AG09309 (cell line): ENCODE data around the gene PIK3R5.

Experiments used
- DNase-seq: peaks from one replicate; pipeline ENCODE4 v3.0.0-alpha.2; 2010; ENCODE audit warnings: low read depth
- H3K4me3 ChIP-seq: 2 replicates; pipeline ENCODE4 v1.5.1; 2011; ENCODE audit warnings: mild to moderate bottlenecking, low read depth, low read length, moderate library complexity; ENCODE audit not compliant: control insufficient read depth
- TF ChIP-seq, protein P1 (sequence below): IDR thresholded peaks from 2 replicates; pipeline ENCODE4 v1.5.1; 2011; ENCODE audit warnings: mild to moderate bottlenecking, low read depth, low read length, inconsistent platforms; ENCODE audit not compliant: insufficient read depth, control insufficient read depth; ENCODE audit errors: missing control alignments

The PIK3R5 gene

DNA sequence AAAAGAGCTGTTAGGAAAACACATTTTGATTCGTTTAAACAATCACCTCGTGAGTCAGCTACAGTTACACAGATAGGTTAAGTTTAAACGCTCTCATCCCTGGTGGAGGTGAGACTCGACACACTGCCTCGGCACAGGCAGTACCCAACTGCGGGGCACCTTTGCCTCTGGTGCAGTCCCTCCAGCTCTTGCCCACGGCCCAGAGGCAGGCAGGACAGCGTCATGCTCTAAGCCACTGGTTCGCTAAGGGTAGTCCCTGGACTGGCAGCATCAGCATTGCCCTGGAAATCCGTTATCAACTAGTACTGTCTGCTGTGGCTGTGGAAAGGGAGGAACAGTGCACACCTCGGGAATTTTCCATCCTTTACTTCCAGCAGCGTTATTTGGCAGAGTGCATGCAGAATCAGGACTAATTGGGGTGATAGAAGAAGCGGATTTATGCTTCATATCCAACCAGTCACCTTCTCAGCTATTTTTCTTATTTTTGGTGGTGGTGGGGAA lies 94.4 kb downstream of the PIK3R5 start:
- no peak overlapping the region for H3K4me3 ChIP-seq
- TF ChIP-seq, protein P1, sequence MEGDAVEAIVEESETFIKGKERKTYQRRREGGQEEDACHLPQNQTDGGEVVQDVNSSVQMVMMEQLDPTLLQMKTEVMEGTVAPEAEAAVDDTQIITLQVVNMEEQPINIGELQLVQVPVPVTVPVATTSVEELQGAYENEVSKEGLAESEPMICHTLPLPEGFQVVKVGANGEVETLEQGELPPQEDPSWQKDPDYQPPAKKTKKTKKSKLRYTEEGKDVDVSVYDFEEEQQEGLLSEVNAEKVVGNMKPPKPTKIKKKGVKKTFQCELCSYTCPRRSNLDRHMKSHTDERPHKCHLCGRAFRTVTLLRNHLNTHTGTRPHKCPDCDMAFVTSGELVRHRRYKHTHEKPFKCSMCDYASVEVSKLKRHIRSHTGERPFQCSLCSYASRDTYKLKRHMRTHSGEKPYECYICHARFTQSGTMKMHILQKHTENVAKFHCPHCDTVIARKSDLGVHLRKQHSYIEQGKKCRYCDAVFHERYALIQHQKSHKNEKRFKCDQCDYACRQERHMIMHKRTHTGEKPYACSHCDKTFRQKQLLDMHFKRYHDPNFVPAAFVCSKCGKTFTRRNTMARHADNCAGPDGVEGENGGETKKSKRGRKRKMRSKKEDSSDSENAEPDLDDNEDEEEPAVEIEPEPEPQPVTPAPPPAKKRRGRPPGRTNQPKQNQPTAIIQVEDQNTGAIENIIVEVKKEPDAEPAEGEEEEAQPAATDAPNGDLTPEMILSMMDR: no peak
- DNase-seq: no peak

DNA sequence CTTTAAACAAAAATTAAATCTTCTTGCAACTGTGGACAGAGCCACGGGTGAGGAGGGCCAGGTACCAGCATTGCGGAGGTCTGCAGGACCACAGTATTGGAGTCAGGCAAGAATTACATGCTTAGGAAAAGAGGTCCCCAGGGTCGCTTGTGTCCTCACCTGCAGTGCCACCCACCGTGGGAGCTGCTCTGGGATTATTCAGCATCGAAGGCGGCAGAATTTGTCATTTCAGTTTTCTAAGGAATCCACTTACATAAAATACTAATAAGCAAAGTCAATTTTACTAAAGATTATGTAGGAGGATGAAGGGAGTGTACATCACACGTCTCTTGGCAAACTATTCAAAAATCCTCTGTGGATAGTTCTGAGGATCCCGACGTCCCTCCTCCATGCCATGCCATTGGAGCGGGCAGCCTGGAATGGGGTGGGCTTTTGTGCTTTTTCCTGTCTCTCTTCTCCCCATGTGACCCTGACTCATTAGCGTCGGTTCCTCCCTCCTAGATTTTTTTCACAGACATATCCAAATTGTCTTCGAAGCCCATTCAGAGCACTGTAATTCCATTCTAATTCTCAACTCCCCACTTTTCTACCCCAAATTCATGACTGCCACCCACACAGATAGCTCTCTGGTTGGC lies 95.0 kb downstream of the PIK3R5 start:
- no peak for DNase-seq
- H3K4me3 ChIP-seq: no peak overlapping the region
- TF ChIP-seq, protein P1: no peak

DNA sequence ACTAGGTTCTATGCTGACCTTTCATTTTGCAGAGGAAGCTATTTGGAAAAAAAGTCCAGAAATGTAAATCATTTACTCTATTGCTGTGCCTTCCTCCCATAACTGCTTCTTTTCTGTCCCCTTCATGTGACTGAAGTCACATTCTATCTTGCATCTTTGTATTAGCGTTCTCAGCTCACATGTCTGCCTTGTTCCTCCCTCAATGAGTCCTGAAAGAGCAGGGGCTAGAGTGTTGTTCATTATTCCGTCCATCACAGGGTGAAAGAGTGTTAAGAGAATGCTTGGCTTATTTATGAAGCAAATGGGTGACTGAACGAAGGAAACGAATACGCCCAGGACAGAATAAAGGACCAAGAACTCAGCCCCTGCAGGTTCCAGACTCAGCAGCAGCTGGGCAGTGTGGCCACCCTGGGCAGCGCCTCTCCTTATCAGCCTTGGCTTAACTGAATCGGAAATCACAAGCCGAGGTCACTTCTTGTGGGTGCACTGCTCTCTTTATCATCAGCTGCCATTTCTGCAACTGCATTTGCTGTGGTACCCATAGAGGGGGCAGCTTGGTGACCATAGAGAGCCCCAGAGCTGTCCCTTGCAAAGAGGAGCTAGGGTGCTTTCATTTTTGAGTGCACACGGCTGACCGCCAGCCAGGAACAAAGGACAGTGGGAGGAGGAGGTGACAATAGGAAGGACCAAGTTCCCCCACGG lies 96.2 kb downstream of the PIK3R5 start:
- no peak for DNase-seq
- H3K4me3 ChIP-seq: no peak overlapping the region
- TF ChIP-seq, protein P1: no peak

DNA sequence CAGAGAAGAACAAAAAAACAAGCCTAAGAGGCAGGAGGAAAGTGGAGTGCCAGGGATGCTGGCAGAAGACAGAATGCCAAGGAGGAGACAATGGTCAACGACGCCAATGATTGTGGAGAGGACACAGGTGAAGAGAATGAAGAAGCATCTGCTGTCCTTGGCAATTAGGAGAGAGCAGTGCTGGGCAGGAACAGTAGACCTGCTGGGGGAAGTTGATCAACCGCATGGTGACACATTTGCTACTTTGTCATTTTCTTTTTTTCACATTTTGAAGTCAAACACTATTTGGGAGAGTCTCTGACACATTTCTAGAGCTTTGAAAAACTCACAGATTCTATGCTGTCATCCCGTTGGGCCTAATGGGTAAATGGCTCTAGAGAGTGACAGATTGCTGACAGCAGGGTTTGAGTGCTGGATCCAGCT lies 97.0 kb downstream of the PIK3R5 start:
- DNase-seq: no peak
- TF ChIP-seq, protein P1: no peak
- H3K4me3 ChIP-seq: no peak overlapping the region

DNA sequence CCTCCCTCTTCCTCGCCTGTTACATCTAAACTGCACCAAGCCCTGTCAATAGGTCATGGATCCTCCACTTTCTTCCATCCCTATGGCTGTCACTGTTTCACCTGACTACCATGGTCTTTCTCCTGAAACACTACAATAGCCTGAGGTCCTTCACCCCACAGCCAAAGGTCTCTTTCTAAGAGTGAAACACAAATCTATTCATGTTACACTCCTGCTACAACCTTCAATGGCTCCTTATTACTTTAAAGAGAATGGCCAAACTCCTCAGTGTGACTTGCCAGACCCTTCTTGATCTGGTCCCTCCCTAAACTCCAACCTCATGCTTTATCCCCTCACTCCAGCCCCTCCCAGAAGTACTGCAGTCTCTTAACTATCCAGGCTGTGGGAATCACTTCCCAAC lies 97.4 kb downstream of the PIK3R5 start:
- no peak overlapping the region for H3K4me3 ChIP-seq
- TF ChIP-seq, protein P1: no peak
- DNase-seq: no peak

DNA sequence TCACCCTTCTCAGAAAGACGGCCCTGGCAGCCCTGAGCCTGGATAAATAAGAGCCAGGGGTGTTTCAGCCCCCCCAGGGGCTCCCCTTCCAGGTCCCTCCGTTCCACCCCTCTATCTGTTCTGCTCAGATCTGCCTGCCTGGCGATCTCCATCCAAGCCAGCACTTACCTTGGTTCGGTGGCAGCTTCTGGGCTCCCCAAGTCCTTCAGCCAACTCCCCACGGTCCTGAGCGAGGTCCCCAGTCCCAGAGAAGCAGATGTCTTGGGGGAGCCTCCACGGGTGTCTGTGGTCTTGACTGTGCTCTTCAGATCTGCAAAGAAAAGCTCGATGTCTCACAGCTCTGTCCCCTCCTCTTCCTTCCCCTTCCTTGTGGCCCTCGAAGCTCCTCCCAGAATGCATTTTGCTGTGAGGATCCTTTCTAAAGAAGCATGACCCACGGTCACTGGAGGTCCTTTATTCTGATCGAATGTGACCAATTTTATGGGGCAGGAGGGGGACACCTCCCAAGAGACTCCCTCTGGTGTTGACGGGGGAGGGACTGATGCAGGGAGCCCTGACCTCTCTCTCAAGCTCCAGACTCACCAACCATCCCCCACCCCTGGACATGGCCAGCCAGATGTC lies 98.0 kb downstream of the PIK3R5 start, which contains the start of gene PIK3R6:
Gene PIK3R6, minus strand, starts transcription at position 314 of the 621 bp plus-strand sequence. CDS start 17,880 bp downstream, outside the sequence.
- TF ChIP-seq, protein P1: no peak
- DNase-seq: no peak
- H3K4me3 ChIP-seq: no peak within 1 kb of the TSS
